Measurements from ENCODE around the gene XKR7.

The XKR7 gene

DNA sequence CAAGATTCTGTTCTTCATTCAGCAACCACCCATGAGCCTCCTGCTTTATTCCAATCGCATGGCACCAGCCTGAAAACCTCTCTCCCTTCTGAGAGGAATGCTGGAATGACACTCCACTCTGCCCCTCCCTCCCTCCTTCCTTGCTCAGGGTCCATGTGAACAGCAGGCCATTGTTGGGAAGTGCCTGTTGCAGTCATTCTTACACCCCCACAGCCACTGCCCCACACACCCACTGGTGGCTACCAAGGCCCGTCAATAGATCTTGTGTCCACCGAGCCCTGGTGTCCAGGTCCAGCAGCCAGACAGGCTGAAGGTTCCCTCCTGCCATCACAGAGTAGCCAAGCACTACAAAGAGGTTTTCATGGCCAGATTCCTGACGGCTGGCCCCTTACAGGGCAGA lies 22.6 kb upstream of the XKR7 start:
- no peak for DNase-seq (ENCODE audit: low spot score)

DNA sequence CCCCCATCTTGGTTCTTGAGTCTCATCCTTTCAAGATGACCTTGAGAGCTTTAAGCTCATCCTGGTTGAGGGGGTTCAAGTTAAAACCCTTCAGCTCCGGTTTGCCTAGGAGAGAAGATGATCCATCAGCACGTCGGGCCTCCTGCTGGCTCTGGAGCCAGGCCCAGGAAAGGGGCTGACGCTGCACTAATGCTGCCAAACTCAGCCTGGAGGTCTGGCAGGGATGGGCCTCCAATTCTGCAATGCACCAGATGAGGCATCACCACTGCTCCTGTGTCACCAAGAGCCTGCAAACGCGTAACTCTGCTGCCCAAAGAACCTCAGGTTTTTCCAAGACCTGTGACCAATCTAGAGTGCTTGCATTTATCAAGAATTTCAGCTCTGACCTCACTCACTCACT lies 22.2 kb upstream of the XKR7 start:
- no peak for DNase-seq (ENCODE audit: low spot score)

DNA sequence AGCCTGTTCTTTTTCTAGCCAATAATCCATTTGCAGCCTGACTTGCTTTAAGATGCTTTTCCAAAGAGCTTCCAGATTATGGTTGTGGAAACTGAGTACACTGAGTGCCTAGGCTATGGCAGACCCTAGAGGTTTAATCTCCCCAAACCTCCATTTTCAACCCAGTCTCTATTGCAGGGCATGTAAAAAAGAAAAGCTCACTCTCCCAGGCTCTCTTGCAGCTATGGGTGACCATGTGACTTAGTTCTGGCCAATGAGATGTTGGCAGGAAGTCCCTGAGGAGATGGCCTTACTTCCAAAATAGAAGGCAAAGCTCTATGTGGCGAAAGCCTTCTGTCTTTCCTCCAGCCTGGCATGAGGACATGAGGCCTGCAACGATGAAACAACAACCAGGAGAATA lies 19.9 kb upstream of the XKR7 start:
- DNase-seq (ENCODE audit: low spot score), result no peak

DNA sequence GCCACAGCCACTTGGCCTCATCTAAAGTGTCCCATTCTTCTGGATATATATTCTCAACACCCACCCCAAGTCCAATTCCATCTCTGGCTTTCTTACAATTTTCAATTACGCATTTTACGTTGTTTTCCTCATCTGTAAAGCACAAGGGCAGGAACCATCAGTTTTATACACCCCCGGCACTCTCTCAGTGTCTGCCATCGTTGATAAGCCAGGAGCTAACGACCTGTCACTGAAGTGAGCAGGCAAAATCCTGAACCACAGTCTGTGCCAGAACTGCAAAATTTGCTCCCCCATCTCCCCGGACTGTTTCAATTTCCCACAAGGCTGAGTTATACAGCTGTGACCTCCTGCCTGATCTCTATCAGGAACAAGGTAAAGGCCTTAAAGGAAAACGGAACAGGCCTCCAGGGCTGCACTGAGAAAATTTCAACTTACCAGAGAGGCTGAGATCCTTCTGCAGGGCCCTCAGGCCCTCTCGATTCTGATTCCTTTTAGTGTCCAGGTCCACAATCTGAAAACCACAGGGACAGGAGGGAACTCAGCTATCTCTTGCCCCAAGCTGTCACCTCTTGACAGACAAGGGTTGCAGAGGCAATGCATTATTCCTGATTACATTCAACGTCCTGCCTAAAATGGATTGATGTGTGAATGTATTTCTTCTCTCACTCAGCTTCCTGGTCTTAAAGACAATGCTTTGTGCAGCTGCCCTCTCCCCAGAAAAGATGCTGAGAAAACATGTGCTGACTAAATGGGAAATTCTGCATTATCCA lies 17.9 kb upstream of the XKR7 start:
- no peak for DNase-seq (ENCODE audit: low spot score)

DNA sequence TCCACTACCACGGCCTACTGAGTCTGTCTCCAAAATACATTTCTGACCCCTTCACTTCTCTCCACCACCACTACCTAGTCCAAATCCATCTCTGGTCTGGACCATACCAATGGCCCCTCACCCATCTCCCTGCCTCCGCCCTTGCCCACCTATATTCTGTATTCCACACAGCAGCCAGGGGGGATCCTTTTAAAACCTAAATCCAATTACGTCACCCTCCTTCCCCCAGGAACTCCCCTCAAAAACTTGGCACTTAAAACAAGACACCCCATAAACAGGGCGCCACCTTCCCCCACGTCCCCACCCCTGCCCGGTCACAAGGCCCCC lies 16.8 kb upstream of the XKR7 start:
- DNase-seq (ENCODE audit: low spot score), result no peak

DNA sequence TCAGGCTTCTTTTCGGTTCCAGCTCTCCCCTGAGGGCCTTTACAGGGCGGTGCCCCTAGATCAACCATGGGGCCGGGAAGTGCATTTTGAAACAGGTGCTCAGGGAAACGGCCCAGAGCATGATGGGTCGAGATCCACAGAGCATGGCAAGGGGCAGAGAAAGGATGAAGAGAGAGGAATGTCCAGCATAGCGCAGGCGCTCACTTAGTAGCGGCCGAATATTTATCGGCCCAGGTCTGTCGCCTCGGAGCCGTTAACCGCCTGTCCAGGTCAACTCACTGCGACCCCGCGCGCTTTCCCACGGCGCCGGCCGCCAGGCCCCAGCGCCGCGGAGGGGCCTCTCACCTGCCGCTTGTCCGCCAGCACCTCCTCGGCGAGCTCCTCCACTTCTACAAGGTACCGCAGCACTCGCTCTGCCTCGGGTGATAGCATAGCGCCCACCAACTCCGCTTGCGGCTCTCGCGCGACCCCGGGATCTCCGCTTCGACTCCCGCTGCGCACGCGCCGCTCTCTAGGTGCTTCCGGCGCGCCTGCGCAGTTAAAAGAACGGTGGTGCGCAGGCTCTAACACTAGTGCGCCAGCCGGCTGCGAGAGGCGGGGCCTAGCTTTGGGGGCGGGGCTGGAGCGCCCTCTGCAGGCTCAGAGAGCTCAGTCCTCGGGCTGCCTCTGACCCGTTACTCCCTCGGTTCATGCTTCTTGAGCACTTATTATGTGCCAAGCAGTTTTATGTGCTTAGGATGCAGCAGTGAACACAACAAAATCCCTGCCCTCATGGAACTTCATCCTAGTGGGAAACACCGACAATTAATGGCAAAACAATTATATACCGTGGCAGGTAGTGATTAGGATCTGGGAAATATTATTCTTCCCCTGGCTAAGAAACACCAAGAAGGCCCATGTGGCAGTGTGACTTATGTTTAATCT lies 16.2 kb upstream of the XKR7 start, which contains the start of gene PDRG1:
PDRG1 (minus strand) TSS at position 517 of the 924 bp plus-strand sequence; CDS start at position 432, 85 bp downstream.
- DNase-seq (ENCODE audit: low spot score), result peak; percentile 96

DNA sequence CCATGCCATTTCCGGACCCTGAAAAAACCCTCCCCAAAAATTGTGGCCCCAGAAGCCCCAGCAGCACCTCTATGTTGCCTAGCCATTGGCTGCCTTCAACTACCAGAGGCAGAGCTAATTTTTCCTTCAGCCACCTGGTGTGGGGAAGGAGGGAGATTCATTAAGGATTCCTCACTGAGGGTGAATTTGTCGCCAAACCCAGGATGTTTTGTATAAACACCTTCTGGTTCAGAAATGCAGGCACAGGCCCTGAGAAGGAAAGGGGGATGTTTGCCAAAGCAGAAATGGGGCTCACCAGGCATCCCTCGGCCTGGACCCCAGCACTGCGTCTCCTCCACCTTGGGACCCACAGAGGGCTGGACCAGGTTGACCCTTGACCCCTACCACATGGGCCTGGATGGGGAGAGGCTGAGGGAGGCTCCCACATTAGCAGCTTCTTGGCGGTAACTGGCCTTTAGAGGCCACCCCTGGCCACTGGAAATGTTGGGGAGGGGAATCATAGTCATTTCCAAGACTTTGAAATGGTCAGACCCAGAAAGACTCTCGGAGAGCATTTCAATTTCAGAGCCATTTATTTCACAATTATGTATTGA lies 14.3 kb upstream of the XKR7 start:
- DNase-seq (ENCODE audit: low spot score), result no peak

DNA sequence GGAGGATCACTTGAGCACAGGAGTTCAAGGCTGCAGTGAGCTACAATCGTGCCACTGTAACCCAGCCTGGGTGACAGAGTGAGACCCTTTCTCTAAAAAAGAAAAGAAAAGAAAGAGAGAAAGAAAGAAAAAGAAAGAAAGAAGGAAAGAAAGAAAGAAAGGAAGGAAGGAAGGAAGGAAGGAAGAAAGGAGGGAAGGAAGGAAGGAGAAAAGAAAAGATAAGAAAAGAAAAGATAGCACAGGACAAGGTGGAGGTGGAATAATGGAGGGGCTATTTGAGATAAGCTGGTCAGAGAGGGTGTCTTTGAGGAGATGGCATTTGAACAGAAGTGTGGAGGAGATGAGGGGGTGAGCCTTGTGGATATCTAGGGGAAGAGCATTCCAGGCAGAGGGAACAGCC lies 13.5 kb upstream of the XKR7 start:
- no peak for DNase-seq (ENCODE audit: low spot score)

DNA sequence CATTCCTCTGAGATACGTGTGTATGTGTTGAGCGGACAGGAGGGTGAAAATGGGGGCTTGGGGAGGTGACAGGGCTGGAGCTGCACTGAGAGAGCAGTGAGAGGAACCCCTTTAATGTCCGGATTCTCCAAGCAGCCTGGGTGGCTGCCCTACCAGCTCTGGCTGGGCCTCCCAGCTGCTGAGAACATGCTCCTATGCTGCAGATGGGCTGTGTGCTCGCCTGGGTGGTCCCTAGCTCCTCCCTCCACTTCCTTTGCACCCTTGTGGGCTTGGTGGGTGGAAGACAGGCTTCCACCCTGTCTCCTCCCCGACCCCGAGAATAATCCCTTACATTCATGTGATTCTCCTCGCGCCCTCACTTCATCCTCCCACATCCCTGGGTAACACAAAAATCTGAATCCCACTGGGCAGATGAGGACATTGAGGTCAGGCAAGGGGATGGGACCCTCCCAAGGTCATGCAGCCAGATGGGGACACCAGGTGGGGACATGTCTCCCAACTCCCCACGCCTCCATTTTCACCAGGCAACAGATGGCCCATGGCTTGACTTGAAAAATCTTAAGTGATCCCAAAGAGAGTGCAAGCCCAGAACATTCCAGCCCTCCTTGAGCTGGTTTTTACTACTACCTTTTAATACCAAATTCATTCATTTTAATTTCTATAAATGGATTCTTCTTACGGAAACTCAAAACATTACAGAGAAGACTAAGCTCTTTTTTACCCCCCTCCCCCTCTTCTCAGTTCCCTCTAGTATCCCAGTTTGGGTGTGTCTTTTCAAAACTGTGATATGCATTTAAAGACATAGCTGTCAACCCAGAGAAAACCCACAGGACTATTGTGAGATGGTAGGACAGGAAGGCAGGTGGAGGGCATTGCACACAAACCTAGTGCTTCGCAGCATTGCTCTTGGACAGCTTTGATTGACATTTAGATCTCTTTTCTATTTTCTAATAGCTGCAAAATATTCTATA lies 11.1 kb upstream of the XKR7 start:
- DNase-seq (ENCODE audit: low spot score), result no peak

DNA sequence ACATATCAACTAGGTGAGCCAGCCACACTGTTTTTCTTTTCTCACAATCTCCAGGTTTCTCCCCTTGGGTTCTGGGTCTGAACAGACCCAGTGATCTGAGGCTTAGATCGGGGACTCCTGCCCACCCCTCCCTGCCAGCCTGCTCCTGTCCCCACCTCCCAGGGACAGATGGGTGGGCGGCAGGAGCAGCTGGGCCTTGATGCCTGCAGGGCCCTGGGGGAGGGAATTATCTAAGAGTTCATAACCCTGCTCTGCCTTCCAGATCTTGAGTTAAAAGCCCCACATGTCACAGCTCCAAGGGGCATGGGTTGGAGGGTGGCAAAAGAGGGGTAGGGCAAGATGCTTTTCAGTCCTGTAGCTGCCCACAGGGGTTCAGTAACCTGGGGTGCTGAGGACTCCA lies 5.2 kb upstream of the XKR7 start:
- DNase-seq (ENCODE audit: low spot score), result no peak

DNA sequence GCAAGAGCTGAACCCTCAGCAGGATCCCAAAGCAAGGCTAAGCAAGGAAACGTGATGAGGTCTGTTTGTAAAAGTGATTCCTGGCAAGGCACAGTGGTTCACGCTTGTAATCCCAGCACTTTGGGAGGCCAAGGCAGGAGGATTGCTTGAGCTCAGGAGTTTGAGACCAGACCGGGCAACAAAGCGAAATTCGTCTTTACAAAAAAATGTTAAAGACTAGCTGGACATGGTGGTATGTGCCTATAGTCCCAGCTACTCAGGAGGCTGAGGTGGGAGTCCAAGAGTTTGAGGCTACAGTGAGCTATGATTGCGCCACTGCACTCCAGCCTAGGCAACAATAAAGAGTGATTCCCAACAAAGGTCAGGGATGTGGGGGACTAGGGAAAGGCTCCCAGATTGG lies 4.1 kb upstream of the XKR7 start:
- no peak for DNase-seq (ENCODE audit: low spot score)

DNA sequence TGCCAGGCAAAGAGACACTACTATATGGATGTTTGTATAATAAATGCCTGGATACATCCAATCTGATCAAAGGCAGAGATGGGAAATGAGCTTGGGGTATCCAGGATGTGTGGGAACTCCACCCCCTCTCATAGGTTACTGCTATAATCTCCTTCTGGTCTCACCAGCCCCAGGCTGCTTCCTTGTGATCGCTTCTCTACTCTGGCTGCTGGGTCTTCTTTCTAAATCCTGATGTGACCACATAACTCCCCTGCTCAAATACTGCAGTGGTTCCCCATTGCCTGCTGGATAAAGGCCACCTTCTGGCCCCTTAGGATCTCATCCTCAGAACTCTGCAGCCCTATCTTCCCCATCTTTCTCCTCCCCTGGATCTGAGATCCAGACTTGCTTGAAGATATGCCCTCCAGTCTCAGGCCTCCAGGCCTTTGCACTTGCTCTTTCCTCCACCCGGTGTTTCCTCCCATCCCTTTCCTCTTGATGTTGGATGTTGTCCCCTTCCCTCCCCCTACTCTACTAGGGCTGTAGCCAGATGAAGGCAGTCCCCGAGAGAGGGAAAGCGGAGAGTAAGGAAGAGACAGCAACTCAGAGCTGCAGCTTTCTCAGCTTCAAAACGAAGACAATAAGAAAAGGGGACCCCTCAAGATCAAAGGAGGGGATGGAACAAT lies 828 bp upstream of the XKR7 start:
- DNase-seq (ENCODE audit: low spot score), result no peak

DNA sequence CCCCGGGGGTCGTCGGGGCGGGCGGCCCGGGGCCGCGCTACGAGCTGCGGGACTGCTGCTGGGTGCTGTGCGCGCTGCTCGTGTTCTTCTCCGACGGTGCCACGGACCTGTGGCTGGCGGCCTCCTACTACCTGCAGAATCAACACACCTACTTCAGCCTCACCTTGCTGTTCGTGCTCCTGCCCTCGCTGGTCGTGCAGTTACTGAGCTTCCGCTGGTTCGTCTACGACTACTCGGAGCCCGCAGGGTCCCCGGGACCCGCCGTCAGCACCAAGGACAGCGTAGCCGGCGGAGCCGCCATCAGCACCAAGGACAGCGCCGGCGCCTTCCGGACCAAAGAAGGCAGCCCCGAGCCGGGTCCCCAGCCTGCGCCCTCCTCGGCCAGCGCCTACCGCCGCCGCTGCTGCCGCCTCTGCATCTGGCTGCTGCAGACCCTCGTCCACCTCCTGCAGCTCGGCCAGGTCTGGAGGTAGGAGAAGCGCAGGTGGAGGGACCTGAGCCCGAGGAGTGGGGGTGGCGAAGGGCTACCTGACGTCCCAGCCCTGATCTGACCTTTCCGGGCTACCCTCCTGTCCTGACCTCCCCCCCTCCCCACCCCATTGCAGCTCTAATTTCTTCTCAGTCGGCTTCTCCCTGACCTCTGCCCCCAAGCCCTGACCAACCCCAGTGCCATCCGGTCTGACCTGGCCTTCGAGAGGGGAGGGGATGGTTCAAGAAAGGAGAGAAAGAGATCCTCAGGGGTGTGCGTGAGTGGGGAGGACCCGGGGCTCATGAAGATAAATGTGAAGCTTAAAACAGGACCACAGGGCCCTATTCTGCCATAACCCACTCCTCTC lies 558 bp downstream of the XKR7 start:
- peak; percentile 76 for DNase-seq (ENCODE audit: low spot score)

DNA sequence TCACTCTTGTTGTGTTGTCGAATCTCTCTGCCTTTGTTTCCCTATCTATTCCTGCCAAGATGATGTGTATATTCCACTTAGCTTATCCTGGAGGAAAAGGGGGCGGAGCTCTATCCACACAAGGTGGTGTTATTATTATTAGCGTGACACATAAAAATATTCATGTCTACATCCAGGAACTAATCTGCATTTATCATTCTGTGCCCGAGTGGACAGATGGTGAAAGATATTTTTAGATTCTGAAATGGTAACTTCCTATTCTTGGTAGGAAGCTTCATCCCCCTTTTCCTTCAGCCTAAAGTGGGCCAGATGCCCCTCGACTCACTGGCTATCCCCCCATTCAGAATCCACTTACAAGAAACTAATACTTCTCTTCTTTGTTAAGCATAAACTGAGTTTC lies 2.0 kb downstream of the XKR7 start:
- DNase-seq (ENCODE audit: low spot score), result no peak

DNA sequence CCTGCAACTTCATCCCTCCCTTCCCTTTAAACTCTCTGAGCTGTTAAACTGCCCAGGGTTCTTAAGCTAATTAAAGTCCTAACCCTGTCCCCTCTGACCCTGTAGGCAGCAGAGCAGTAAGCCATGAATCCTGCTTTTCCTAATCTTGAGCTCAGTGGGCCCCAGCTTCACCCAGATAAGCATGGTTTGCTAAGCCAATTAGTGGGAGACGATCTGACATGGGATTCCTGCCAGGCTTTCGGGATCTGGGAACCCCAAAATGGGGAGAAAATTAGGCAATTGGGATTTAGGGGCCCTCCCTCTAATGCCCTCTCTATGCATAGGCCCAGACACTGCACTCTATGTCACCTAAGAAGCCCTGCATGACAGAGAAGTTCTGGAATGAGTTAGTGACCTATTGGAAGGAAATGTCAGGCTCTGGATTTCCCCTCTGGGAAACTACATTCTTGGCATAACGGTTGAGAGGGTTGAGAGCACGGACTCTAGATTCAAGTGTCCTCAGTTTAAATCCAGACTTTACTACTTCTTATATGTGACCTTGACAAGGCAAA lies 4.6 kb downstream of the XKR7 start:
- DNase-seq (ENCODE audit: low spot score), result no peak

DNA sequence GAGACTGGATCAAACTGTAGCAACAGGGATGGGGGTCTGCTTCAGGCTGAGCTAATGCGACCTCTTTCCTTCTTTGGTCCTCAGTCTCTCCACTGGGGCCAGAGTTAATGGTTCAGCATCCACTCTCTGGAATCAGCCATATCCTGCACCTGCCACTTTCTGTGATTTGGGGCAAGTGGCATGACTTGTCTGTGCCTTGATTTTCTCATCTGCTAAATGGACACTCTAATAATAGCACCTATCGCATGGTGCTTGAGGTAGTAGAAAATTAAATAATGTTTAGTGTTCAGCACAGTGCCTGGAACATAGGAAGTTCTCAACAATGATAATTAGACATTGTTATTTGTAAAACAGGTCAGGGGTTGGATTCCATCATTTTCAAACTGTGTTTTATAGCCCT lies 6.3 kb downstream of the XKR7 start:
- no peak for DNase-seq (ENCODE audit: low spot score)

DNA sequence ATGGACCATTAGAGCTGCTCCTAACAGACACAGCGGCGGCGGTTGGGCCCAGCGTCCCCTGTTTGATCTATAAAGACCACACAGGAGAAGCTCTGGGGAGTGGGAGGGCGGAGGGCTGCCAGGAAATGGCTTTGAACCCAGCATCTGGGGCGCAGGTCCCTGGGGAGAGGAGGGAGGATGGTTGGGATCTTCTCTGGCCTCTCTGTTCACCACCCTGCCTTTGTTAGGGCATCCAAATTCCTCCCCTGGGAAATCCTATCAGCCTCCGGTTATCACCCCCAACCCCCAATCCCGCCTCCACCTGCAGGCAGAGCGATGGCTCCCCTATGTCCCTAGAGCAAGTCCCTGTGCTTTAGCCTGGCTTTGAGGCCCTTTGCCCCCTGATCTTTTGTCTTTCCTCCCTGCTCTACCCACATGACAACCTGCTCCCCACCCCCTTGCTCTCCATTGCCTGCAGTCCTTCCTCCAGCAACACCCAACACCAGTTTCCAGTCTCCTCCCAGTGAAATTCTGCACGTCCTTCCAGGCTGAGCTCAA lies 7.1 kb downstream of the XKR7 start:
- no peak for DNase-seq (ENCODE audit: low spot score)

DNA sequence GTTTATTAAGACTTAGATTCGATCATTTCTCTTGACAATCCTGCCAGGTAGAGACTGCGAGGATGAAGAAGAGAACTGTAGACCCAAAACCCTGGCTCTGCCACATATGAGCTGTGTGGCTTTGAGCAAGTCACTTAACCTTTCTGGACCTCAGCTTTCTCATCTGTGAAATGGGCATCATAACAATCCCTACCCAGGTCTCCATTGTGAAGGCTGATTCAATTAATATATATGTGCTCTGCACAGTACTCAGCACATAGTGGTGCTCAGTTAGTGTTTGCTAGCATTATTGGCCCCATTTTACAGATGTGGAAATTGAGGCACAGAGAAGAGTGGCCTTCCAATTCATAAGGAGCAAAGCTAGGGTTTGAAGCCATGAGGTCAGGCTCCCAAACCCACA lies 7.9 kb downstream of the XKR7 start:
- DNase-seq (ENCODE audit: low spot score), result no peak

DNA sequence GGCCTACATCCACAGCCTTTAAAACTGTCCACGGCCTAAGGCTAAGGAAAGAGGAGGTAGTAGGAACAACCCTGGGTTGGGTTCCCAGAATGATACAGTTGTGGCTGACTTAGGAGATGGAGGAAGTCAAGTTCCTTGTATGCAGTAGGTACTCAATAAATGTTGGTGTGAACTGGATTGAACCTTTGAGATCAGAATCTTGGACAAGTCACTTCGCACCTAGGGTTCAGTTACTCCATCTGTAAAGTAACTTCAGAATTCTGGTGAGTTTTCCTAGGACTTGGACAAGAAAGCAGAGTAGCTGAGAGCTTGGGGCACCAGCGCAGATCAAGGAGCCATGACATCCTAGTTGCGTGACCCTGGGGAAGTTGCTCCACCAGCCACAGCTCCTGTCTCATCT lies 9.1 kb downstream of the XKR7 start:
- no peak for DNase-seq (ENCODE audit: low spot score)

Data from CD4-positive, alpha-beta T cell treated with Interleukin-15 for 4 hours (primary cell).